IMR-90 (cell line): ENCODE results near the gene RAP1A. TPM values are rescaled to one million over a fixed set of nuclear protein-coding genes. Genes with fewer than 3 reads are reported as not detected.

ENCODE experiments used
- ATAC-seq: fragments of 200-7000 bp; cut with Tn5 transposase; 2 replicates; pipeline ENCODE4 v1.9.1; 2020; ENCODE audit warnings: low read depth, mild to moderate bottlenecking, moderate library complexity
- BruUV-seq: library from RNA; stranded (reverse); fragments of 400-500 nt; replicated peaks from 2 replicates; lab custom pipeline; 2021; lab: Mats Ljungman, UMichigan
- CTCF ChIA-PET: fragments of 300-600 bp; formaldehyde crosslinking; extraction: SDS; loops from one replicate; lab custom pipeline; 2021; ENCODE audit warnings: antibody characterized with exemption; lab: Yijun Ruan, JAX
- POLR2A ChIA-PET: fragments of 300-600 bp; sonication (Branson Sonifier 250); formaldehyde crosslinking; loops from one replicate; lab custom pipeline; 2022; ENCODE audit warnings: antibody characterized with exemption; ENCODE audit not compliant: unreplicated experiment; lab: Charles Lee
- DNase-seq: peaks from one replicate; pipeline ENCODE4 v3.0.0; 2013
- H2AFZ ChIP-seq: replicated peaks from 2 replicates; pipeline ENCODE3; 2013; ENCODE audit warnings: low read length, mild to moderate bottlenecking; ENCODE audit not compliant: poor library complexity
- H2AK5ac ChIP-seq: 2 replicates; pipeline ENCODE4 v1.6.1; 2013; ENCODE audit warnings: low read depth, low read length, inconsistent platforms
- H2AK9ac ChIP-seq: replicated peaks from 2 replicates; pipeline ENCODE3; 2013; ENCODE audit warnings: mild to moderate bottlenecking, low read depth, low read length, moderate library complexity; ENCODE audit not compliant: poor library complexity
- H2BK120ac ChIP-seq: 2 replicates; pipeline ENCODE4 v1.6.1; 2013; ENCODE audit warnings: low read depth, low read length, inconsistent platforms
- H2BK15ac ChIP-seq: 3 replicates; pipeline ENCODE4 v1.6.1; 2013; ENCODE audit warnings: low read depth, low read length, inconsistent platforms
- H2BK20ac ChIP-seq: 2 replicates; pipeline ENCODE4 v1.6.1; 2013; ENCODE audit warnings: low read depth, mild to moderate bottlenecking, inconsistent platforms, low read length, moderate library complexity
- H2BK5ac ChIP-seq: 2 replicates; pipeline ENCODE4 v1.6.1; 2013; ENCODE audit warnings: mild to moderate bottlenecking, low read depth, low read length, inconsistent platforms; ENCODE audit not compliant: poor library complexity, severe bottlenecking
- H3K14ac ChIP-seq: replicated peaks from 2 replicates; pipeline ENCODE4 v1.6.1; 2013; ENCODE audit warnings: low read depth, low read length, inconsistent platforms
- H3K18ac ChIP-seq: 2 replicates; pipeline ENCODE4 v1.6.1; 2013; ENCODE audit warnings: low read depth, low read length, control low read depth
- H3K23ac ChIP-seq: 2 replicates; pipeline ENCODE4 v1.6.1; 2013; ENCODE audit warnings: low read depth, low read length, inconsistent platforms
- H3K27ac ChIP-seq: 2 replicates; pipeline ENCODE4 v1.5.1; 2013; ENCODE audit warnings: mild to moderate bottlenecking, control low read depth, low read length; ENCODE audit not compliant: insufficient read depth
- H3K27me3 ChIP-seq: 2 replicates; pipeline ENCODE4 v1.6.1; 2013; ENCODE audit warnings: low read length; ENCODE audit not compliant: control insufficient read depth, insufficient read depth
- H3K36me3 ChIP-seq: 2 replicates; pipeline ENCODE4 v1.6.1; 2013; ENCODE audit warnings: low read length, mixed read lengths; ENCODE audit not compliant: control insufficient read depth, insufficient read depth
- H3K4ac ChIP-seq: 2 replicates; pipeline ENCODE4 v1.6.1; 2013; ENCODE audit warnings: low read depth, low read length, inconsistent platforms
- H3K4me1 ChIP-seq: 2 replicates; pipeline ENCODE4 v1.6.1; 2013; ENCODE audit warnings: low read length, mixed read lengths; ENCODE audit not compliant: control insufficient read depth, insufficient read depth
- H3K4me2 ChIP-seq: 2 replicates; pipeline ENCODE4 v1.6.1; 2013; ENCODE audit warnings: low read depth, mild to moderate bottlenecking, control low read depth, low read length, moderate library complexity
- H3K4me3 ChIP-seq: 2 replicates; pipeline ENCODE4 v1.5.1; 2013; ENCODE audit warnings: low read depth, mild to moderate bottlenecking, control low read depth, low read length, moderate library complexity; ENCODE audit not compliant: insufficient read depth
- H3K56ac ChIP-seq: 2 replicates; pipeline ENCODE4 v1.6.1; 2013; ENCODE audit warnings: low read length, inconsistent platforms; ENCODE audit not compliant: insufficient read depth; ENCODE audit errors: extremely low read depth
- H3K79me1 ChIP-seq, 2 experiments: 2 replicates each; pipeline ENCODE4 v1.6.1; 2013; ENCODE audit warnings: low read length in 2 of 2, inconsistent platforms in 1 of 2, low read depth in 1 of 2
- H3K9ac ChIP-seq: 2 replicates; pipeline ENCODE4 v1.6.1; 2013; ENCODE audit warnings: low read depth, low read length, control low read depth
- H3K9me1 ChIP-seq: 2 replicates; pipeline ENCODE4 v1.6.1; 2013; ENCODE audit warnings: low read length, inconsistent platforms; ENCODE audit not compliant: insufficient read depth
- H3K9me3 ChIP-seq: 2 replicates; pipeline ENCODE4 v1.6.1; 2013; ENCODE audit warnings: low read length; ENCODE audit not compliant: control insufficient read depth, insufficient read depth
- H4K20me1 ChIP-seq: 2 replicates; pipeline ENCODE4 v1.6.1; 2013; ENCODE audit warnings: low read length, inconsistent platforms; ENCODE audit not compliant: insufficient read depth
- H4K5ac ChIP-seq: 2 replicates; pipeline ENCODE4 v1.6.1; 2013; ENCODE audit warnings: mild to moderate bottlenecking, low read depth, low read length, control low read depth
- H4K8ac ChIP-seq, 2 experiments: 2 replicates each; pipeline ENCODE4 v1.6.1; 2013; ENCODE audit warnings: low read depth in 2 of 2, low read length in 2 of 2, control low read depth in 1 of 2, inconsistent platforms in 1 of 2
- H4K91ac ChIP-seq: 2 replicates; pipeline ENCODE4 v1.6.1; 2013; ENCODE audit warnings: low read depth, low read length, inconsistent platforms; ENCODE audit not compliant: insufficient read depth
- BHLHE40 ChIP-seq: fragments of 150-350 bp; IDR thresholded peaks from 2 replicates; pipeline ENCODE4 v1.6.1; 2016; ENCODE audit warnings: mild to moderate bottlenecking, low read depth, low read length
- MAFK ChIP-seq: IDR thresholded peaks from 2 replicates; pipeline ENCODE4 v1.6.1; 2012; ENCODE audit warnings: low read depth, low read length, improper control_type of control experiment
- MAZ ChIP-seq: IDR thresholded peaks from 2 replicates; pipeline ENCODE4 v1.6.1; 2012; ENCODE audit warnings: low read depth, mild to moderate bottlenecking, low read length, improper control_type of control experiment, moderate library complexity, borderline replicate concordance
- POLR2A ChIP-seq: IDR thresholded peaks from 2 replicates; pipeline ENCODE4 v1.6.1; 2012; ENCODE audit warnings: mild to moderate bottlenecking, low read depth, low read length
- RCOR1 ChIP-seq: IDR thresholded peaks from 2 replicates; pipeline ENCODE4 v1.6.1; 2012; ENCODE audit warnings: mild to moderate bottlenecking, low read length, improper control_type of control experiment; ENCODE audit not compliant: insufficient replicate concordance
- SMC3 ChIP-seq: fragments of 150-350 bp; IDR thresholded peaks from 2 replicates; pipeline ENCODE4 v1.6.1; 2016; ENCODE audit warnings: low read depth, mild to moderate bottlenecking, antibody characterized with exemption, low read length, moderate library complexity
- WGBS, 2 experiments: methylation state at CpG; one replicate each; pipeline versions ENCODE4 v1.1.5 to v1.1.7; 2013; ENCODE audit warnings: missing lambda C conversion rate in 2 of 2; ENCODE audit not compliant: insufficient read length in 1 of 2; ENCODE audit errors: extremely low coverage in 2 of 2; 5-methylcytosine and 5-hydroxymethylcytosine counted together
- dilution Hi-C: fragments of 300-500 bp; cut with HindIII; formaldehyde crosslinking; loops from one replicate; pipeline ENCODE4 v1.14.3; 2018; ENCODE audit warnings: low sequenced_read_pairs; ENCODE audit not compliant: unreplicated experiment
- in situ Hi-C: fragments of 300-500 bp; cut with MboI; formaldehyde crosslinking; loops from 3 replicates; pipeline ENCODE4 v1.14.3; 2019; ENCODE audit warnings: low sequenced_read_pairs, inconsistent platforms, mixed read lengths
- intact Hi-C: fragments of 100-400 bp; cut with micrococcal nuclease; formaldehyde crosslinking; loops from 2 replicates; pipeline ENCODE4 v1.10.0; 2022
- polyA plus RNA-seq, 3 experiments: library from polyadenylated mRNA; depleted of rRNA; stranded (reverse); fragments of >200 nt; gene quantifications; 2 replicates each; pipeline ENCODE4 v1.2.3, GENCODE V29; 2012; ENCODE audit warnings: low replicate concordance in 1 of 3
- total RNA-seq: library from RNA; depleted of rRNA; stranded (reverse); fragments of >200 nt; gene quantifications from 2 replicates; pipeline ENCODE4 v1.2.3, GENCODE V29; 2012
- TF ChIP-seq, protein P1 (sequence below): conservative IDR thresholded peaks from 2 replicates; pipeline ENCODE4 v1.5.1; 2012; ENCODE audit warnings: mild to moderate bottlenecking, low read depth, low read length, improper control_type of control experiment

Gene RAP1A
- total and polyA plus RNA-seq, 2 of the 4 experiments (the other 2 are of a cell fraction), result 18.1 to 43.6 TPM

DNA sequence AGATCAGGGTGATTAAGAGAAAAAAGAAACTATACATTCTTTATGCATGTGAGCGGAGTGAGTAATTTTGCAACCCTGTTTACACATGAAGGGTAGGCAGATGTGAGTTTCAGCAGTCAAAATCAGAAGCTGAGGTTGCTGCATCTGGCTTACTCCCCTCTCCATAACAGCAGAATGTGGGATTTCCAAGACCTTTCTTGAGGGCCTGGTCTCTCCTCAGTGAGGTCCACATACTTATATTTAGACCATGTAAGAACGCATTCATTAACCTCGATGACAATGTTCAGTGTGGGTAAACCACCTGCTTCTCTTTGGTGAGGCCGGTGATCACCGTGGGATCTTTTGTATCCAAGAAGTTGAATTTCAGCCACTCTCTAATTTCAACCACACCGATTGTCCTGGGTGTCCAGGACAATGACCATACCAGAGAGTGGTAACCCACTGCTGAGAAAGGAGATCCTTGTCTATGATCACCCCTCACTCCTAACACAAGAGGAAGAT, 18.7 kb upstream of the RAP1A start:
- Histone ChIP-seq H2BK20ac (no peak overlapping the region), H3K4me3 (no peak overlapping the region), H4K8ac (no peak overlapping the region), H2AFZ (no peak overlapping the region), H4K91ac (no peak overlapping the region), H3K9me3 (no peaks in the 10 kb centered on the region), H3K27ac (no peak overlapping the region), H3K9ac (no peak overlapping the region), H3K4me1 (peaks cover 19% of the 10 kb centered on the region), H3K9me1 (peaks cover 9% of the 10 kb centered on the region; the same call in 1 of the 2 replicates), H2BK15ac (no peak overlapping the region), H3K23ac (no peak overlapping the region), H3K4me2 (no peak overlapping the region), H4K5ac (no peak overlapping the region), H2AK9ac (no peak overlapping the region), H3K56ac (no peak overlapping the region), H3K36me3 (no peaks in the 10 kb centered on the region), H2BK5ac (no peak overlapping the region), H2BK120ac (no peak overlapping the region), H3K18ac (no peak overlapping the region), H2AK5ac (no peak overlapping the region), H4K20me1 (no peaks in the 10 kb centered on the region), H3K14ac (no peak overlapping the region), H3K4ac (no peak overlapping the region), H3K27me3 (no peaks in the 10 kb centered on the region), H3K79me1 (no peaks in the 10 kb centered on the region)
- ATAC-seq, result no peak
- 100% methylated on average over 4 of the region's 6 CpGs; no CpG with 5 or more reads in 1 of the 2 experiments for WGBS, 2 experiments
- BruUV-seq, result no TSS peak
- TF ChIP-seq MAZ (no peak), RCOR1 (no peak), SMC3 (no peak), POLR2A (no peak), BHLHE40 (no peak), MAFK (no peak)
- TF ChIP-seq, protein P1, sequence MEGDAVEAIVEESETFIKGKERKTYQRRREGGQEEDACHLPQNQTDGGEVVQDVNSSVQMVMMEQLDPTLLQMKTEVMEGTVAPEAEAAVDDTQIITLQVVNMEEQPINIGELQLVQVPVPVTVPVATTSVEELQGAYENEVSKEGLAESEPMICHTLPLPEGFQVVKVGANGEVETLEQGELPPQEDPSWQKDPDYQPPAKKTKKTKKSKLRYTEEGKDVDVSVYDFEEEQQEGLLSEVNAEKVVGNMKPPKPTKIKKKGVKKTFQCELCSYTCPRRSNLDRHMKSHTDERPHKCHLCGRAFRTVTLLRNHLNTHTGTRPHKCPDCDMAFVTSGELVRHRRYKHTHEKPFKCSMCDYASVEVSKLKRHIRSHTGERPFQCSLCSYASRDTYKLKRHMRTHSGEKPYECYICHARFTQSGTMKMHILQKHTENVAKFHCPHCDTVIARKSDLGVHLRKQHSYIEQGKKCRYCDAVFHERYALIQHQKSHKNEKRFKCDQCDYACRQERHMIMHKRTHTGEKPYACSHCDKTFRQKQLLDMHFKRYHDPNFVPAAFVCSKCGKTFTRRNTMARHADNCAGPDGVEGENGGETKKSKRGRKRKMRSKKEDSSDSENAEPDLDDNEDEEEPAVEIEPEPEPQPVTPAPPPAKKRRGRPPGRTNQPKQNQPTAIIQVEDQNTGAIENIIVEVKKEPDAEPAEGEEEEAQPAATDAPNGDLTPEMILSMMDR, result no peak
- ChIA-PET CTCF (interaction anchor here (1.0 kb wide), 1 partner anchor 11 kb away, joined by 3 read pairs; no protein-coding TSS in a partner anchor), POLR2A (no interaction called here)
- in situ Hi-C loops (no loop called here), dilution Hi-C loops (no loop called here), intact Hi-C loops (no loop called here)
- DNase-seq, result peak; percentile 43
